HG02981 (cell line): ENCODE data around the gene IARS1.

Experiments used
- ATAC-seq: cut with Tn5 transposase; IDR thresholded peaks from one replicate; pipeline ENCODE4 v1.9.1; 2021; ENCODE audit warnings: mild to moderate bottlenecking, moderate library complexity; ENCODE audit not compliant: unreplicated experiment

Gene IARS1

GRCh38 chr9:92247296-92247695, 46.2 kb downstream of the IARS1 start:
- ATAC-seq, result no peak

- no peak for ATAC-seq
These were observed 48.3 kb downstream of the IARS1 start for GRCh38 chr9:92245005-92245797.
